CD8-positive, alpha-beta memory T cell (primary cell): ENCODE results near the gene FADS2. TPM values are rescaled to one million over a fixed set of nuclear protein-coding genes. Genes with fewer than 3 reads are reported as not detected.

Experiments
- CTCF ChIA-PET: fragments of 350-600 bp; sonication (Branson Sonifier 250); formaldehyde crosslinking; loops from one replicate; lab custom pipeline; 2021; ENCODE audit warnings: antibody characterized with exemption; lab: Charles Lee
- POLR2A ChIA-PET: fragments of 350-600 bp; sonication (Branson Sonifier 250); formaldehyde crosslinking; loops from one replicate; lab custom pipeline; 2021; ENCODE audit warnings: antibody characterized with exemption; lab: Charles Lee
- DNase-seq, 5 donors: peaks; one replicate each; pipeline versions ENCODE4 v3.0.0 to v3.0.0-alpha.2; 2020 to 2022; ENCODE audit warnings: mixed read lengths in 1 of 5
- H3K27ac ChIP-seq: one replicate; pipeline ENCODE4 v1.7.0; 2013; ENCODE audit warnings: low read depth, mild to moderate bottlenecking, low read length, moderate library complexity
- H3K27me3 ChIP-seq: 2 replicates; pipeline ENCODE4 v1.7.0; 2013; ENCODE audit warnings: low read length, mild to moderate bottlenecking; ENCODE audit not compliant: insufficient read depth, poor library complexity, severe bottlenecking
- H3K36me3 ChIP-seq: 2 replicates; pipeline ENCODE4 v1.7.0; 2013; ENCODE audit warnings: mild to moderate bottlenecking, low read length, moderate library complexity; ENCODE audit not compliant: insufficient read depth
- H3K4me1 ChIP-seq: 2 replicates; pipeline ENCODE4 v1.7.0; 2013; ENCODE audit warnings: mild to moderate bottlenecking, low read length, moderate library complexity; ENCODE audit not compliant: insufficient read depth
- H3K4me3 ChIP-seq: 2 replicates; pipeline ENCODE4 v1.7.0; 2013; ENCODE audit warnings: mild to moderate bottlenecking, low read length
- H3K9me3 ChIP-seq: 2 replicates; pipeline ENCODE4 v1.7.0; 2013; ENCODE audit warnings: mild to moderate bottlenecking, low read length
- H3K27ac Mint-ChIP-seq, 8 donors: one replicate each; pipeline ENCODE4 v1.8.0; 2020 to 2021; ENCODE audit warnings: mixed read lengths in 8 of 8, mild to moderate bottlenecking in 6 of 8, inconsistent platforms in 3 of 8, moderate library complexity in 3 of 8
- H3K27me3 Mint-ChIP-seq, 2 donors: one replicate each; pipeline ENCODE4 v1.8.0; 2020 to 2021; ENCODE audit warnings: mixed read lengths in 2 of 2, mild to moderate bottlenecking in 1 of 2, moderate library complexity in 1 of 2
- H3K36me3 Mint-ChIP-seq, 3 donors: one replicate each; pipeline ENCODE4 v1.8.0; 2020 to 2021; ENCODE audit warnings: mixed read lengths in 3 of 3, inconsistent platforms in 1 of 3, mild to moderate bottlenecking in 1 of 3
- H3K4me1 Mint-ChIP-seq, 3 donors: one replicate each; pipeline ENCODE4 v1.8.0; 2020 to 2021; ENCODE audit warnings: mixed read lengths in 3 of 3, inconsistent platforms in 1 of 3, mild to moderate bottlenecking in 1 of 3
- H3K4me3 Mint-ChIP-seq, 7 donors: one replicate each; pipeline ENCODE4 v1.8.0; 2020 to 2021; ENCODE audit warnings: mixed read lengths in 7 of 7, mild to moderate bottlenecking in 6 of 7, moderate library complexity in 4 of 7, inconsistent platforms in 2 of 7
- H3K9me3 Mint-ChIP-seq, 5 donors: one replicate each; pipeline ENCODE4 v1.8.0; 2020 to 2022; ENCODE audit warnings: mixed read lengths in 5 of 5, mild to moderate bottlenecking in 3 of 5, moderate library complexity in 2 of 5, inconsistent platforms in 1 of 5
- polyA plus RNA-seq: library from polyadenylated mRNA; unstranded; fragments of 300-500 nt; fragmentation: Illumina TruSeq; gene quantifications from one replicate; pipeline ENCODE4 v1.2.3, GENCODE V29; 2021
- total RNA-seq, 2 experiments: library from RNA; stranded (reverse); gene quantifications; one replicate each; pipeline ENCODE4 v1.2.3, GENCODE V29; 2021

The FADS2 gene
- total and polyA plus RNA-seq, 3 experiments from 2014 or later = 0.98 to 10.0 (median 7.2) TPM

DNA sequence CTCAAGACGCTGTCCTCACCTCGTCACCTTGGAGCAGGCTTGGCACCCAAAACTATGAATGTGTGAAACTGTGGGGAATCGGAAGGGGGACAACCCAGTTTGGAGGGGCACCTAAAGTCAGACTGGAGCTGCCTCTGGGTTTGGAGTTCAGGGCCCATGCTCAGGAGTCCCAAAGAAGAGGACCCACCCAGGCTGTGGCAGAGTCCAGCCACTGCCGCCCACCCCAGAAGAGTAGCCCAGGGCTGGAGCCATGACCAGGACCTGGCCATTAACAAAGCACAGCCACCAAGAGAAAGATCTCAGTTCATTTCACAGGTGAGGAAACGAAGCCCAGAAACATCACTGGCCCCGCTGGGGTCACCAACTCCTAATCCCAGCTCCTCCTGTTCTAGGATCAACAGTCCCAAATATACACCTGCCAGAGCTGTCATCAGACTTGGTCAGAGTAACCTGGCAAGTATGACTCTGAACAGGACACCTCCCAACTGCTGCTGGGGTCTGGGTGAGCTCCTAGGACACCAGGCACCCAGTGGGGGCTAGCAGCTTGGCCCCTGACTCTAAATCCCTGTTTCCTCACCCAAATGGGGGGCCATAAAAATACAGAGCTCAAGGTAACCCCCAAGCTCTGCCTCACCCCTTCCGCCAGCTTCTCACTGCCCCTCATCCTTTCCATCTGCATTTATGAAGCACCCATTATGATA, 86.5 kb downstream of the FADS2 start:
- Histone ChIP-seq H3K27me3 (peaks cover 13% of the 10 kb centered on the region), H3K4me1 (no peaks in the 10 kb centered on the region), H3K9me3 (no peaks in the 10 kb centered on the region), H3K27ac (no peak overlapping the region), H3K4me3 (no peak overlapping the region), H3K36me3 (no peaks in the 10 kb centered on the region)
- no peak overlapping the region for H3K4me3 Mint-ChIP-seq
- no peaks in the 10 kb centered on the region for H3K9me3 Mint-ChIP-seq
- DNase-seq = no peak
- H3K4me1 Mint-ChIP-seq = peaks cover 8 to 14% (median 8%) of the 10 kb centered on the region in 3 donors
- ChIA-PET POLR2A (no interaction called here), CTCF (interaction anchor here (1.3 to 1.5 kb wide), 2 partner anchors 15 to 167 kb away, joined by 3 to 12 read pairs; no protein-coding TSS in a partner anchor)
- no peaks in the 10 kb centered on the region for H3K36me3 Mint-ChIP-seq
- peaks cover 35 to 50% of the 10 kb centered on the region in 2 donors for H3K27me3 Mint-ChIP-seq
- H3K27ac Mint-ChIP-seq = peak overlapping the region in 1 of 8 donors; percentile 55

DNA sequence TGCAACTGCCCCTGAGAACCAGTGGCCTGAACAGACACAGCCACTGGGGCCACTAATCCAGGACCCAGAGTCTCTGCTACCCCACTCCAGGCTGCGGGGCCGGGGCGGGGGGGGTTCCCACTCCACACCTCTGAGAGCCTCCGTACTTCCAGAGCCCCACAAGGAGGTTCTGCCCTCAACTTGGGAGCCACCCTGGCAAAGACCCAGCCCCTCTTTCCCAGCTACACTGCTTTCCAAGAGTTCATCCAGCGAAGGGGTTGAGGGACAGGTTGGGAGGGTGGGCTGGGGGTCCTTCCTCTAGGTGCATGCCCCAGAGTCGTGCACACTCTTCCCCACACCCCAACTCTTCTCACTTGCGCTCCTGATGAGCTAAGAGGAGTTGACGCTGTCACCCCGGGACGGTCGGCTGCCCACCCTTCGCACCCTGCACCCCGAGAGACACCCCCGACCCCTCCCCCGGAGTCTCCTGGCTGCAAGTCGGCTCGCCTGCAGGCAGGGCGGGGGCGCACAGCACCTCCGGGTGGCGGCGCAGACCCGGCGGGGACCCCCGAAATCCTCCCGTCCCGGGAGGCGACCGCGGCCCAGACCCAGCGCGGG, 88.7 kb downstream of the FADS2 start:
- H3K36me3 ChIP-seq = no peaks in the 10 kb centered on the region
- DNase-seq = no peak
- Mint-ChIP-seq H3K36me3 (no peaks in the 10 kb centered on the region), H3K27ac (peak overlapping the region in 1 of 8 donors; percentile 85), H3K4me1 (peaks cover 8 to 14% (median 8%) of the 10 kb centered on the region in 3 donors), H3K4me3 (peak overlapping the region in 4 of 7 donors; percentile 54 to 63 (median 57)), H3K9me3 (no peaks in the 10 kb centered on the region), H3K27me3 (peaks cover 44 to 68% of the 10 kb centered on the region in 2 donors)
- H3K4me3 ChIP-seq = no peak overlapping the region
- POLR2A ChIA-PET = no interaction called here
- no peak overlapping the region for H3K27ac ChIP-seq
- peaks cover 13% of the 10 kb centered on the region for H3K27me3 ChIP-seq
- H3K4me1 ChIP-seq = no peaks in the 10 kb centered on the region
- CTCF ChIA-PET = no interaction called here
- H3K9me3 ChIP-seq = no peaks in the 10 kb centered on the region

Other genes starting within 250 kb of the FADS2 start
- not detected for gene SYT7, start 247.2 kb upstream of the FADS2 start, total RNA-seq
- gene SYT7, start 247.2 kb upstream of the FADS2 start, polyA plus RNA-seq = not detected
- gene DAGLA, start 147.9 kb upstream of the FADS2 start, total RNA-seq = under 1 TPM; 0.11 to 0.20 TPM
- gene DAGLA, start 147.9 kb upstream of the FADS2 start, polyA plus RNA-seq = not detected
- under 1 TPM; 0.70 to 0.93 TPM for gene MYRF, start 75.7 kb upstream of the FADS2 start, total RNA-seq
- 0.63 TPM for gene MYRF, start 75.7 kb upstream of the FADS2 start, polyA plus RNA-seq
- 100 to 1,000 TPM; 148 to 152 TPM for gene TMEM258, start 35.7 kb upstream of the FADS2 start, total RNA-seq
- 258 TPM for gene TMEM258, start 35.7 kb upstream of the FADS2 start, polyA plus RNA-seq
- gene FEN1, start 35.4 kb upstream of the FADS2 start, total RNA-seq = 100 to 1,000 TPM; 112 to 121 TPM
- 15.4 TPM for gene FEN1, start 35.4 kb upstream of the FADS2 start, polyA plus RNA-seq
- 1 to 10 TPM; 6.3 TPM for gene FADS1, start 11.3 kb upstream of the FADS2 start, total RNA-seq
- gene FADS1, start 11.3 kb upstream of the FADS2 start, polyA plus RNA-seq = 1.4 TPM
- 1 to 10 TPM; 5.8 to 7.7 TPM for gene FADS3, start 63.2 kb downstream of the FADS2 start, total RNA-seq
- 2.6 TPM for gene FADS3, start 63.2 kb downstream of the FADS2 start, polyA plus RNA-seq
- under 1 TPM; 0.28 to 0.53 TPM for gene RAB3IL1, start 89.3 kb downstream of the FADS2 start, total RNA-seq
- not detected for gene RAB3IL1, start 89.3 kb downstream of the FADS2 start, polyA plus RNA-seq
- under 1 TPM in 1 of 2 experiments, not detected in 1; 0.09 TPM for gene BEST1, start 122.1 kb downstream of the FADS2 start, total RNA-seq
- 1.5 TPM for gene BEST1, start 122.1 kb downstream of the FADS2 start, polyA plus RNA-seq
- gene FTH1, start 139.3 kb downstream of the FADS2 start, total RNA-seq = 100 to 1,000 TPM; 490 to 506 TPM
- 2,741 TPM for gene FTH1, start 139.3 kb downstream of the FADS2 start, polyA plus RNA-seq